HG02840 (cell line): Measurements from ENCODE around the gene TMEM176B.
"Not testable (repeated sequence)": the region's sequence is repeated elsewhere in the genome, so short reads cannot be mapped to it uniquely, and the experiment has no call there.

ENCODE experiments used
- ATAC-seq: cut with Tn5 transposase; IDR thresholded peaks from one replicate; pipeline ENCODE4 v1.9.1; 2021; ENCODE audit warnings: mild to moderate bottlenecking, moderate library complexity, moderate number of reproducible peaks; ENCODE audit not compliant: unreplicated experiment, low FRiP score

TMEM176B gene

DNA sequence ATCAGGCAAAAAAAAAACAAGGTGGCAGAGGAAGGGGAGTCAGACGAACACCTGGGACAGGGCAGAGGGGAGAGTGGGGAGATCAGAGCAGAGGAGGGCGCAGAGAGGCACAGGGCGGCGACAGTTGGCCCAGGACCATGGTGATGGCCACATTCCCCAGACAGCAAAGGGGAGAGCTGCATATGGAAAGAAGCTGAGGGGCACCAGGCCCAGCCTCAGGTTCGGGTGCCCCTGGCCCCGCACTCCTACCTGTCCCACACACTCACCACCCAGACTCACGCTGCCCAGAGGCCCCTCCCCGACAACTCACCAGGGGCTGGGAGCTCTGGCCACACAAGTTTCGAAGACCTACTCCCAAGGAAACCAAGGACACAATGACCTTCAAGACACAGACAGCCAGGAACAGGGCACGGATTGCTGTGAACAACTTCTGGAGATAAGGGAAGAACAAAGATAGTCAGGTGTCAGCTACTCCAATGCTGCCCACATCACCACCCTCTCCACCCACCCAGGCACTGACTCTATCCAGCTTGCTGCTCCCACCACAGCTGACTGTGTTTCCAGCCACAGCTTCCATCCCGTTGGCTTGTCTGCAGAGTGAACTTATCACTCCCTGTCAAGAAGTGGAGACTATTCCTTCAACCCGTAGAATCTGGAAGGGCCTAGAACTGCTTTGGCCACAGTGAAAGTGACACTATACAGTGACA, 8.3 kb downstream of the TMEM176B start:
- no peak for ATAC-seq

DNA sequence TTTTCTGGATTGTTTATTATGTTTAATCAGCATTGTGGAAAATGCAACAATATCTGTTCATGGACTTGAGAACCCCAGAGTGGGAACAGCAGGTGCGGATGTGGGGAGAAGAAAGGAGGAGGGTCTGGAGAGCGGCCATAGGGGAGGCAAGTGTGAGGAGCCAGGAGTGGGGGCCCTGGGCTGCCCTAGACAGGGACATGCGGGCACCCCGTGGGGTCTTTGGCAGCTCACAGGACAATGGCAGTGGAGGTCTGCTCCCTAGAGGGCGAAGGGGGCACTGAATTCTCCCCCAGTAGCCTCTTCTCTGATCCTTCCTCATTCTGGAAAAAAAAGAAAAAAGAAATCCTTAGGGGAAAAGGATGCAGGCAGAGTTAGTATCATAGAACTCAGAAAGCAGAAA, 8.9 kb downstream of the TMEM176B start:
- ATAC-seq = no peak

DNA sequence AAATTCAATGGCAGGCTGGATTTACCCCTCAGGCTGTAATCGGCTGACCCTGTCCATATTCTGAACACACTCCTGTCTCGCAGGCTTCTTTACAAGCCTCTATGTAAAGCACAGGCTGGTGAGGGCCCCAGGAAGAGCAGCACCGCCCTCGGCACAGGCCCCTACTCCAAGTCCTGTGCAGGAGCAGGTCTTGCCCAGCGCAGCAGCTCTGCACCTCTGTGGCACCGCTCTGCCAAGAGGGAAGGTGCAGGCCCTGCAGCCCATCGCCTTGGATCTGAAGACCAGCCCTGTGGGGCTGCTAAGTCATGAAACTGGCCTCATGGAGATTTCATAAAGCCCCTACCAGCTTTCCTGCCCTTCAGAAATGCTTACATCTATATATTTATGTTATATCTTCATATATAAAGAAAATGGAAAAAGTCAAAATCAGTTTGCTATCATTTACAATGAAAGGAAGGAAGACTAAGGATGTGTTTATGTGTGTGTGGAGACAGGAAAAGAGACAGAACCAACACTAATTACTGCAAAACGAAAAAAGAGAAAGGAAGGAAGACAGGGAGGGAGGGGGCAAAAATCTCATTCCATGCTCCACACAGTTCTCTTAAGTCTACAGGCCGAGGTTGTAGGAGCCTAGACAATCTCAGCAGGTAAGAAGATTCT, 9.6 kb downstream of the TMEM176B start:
- ATAC-seq = no peak

DNA sequence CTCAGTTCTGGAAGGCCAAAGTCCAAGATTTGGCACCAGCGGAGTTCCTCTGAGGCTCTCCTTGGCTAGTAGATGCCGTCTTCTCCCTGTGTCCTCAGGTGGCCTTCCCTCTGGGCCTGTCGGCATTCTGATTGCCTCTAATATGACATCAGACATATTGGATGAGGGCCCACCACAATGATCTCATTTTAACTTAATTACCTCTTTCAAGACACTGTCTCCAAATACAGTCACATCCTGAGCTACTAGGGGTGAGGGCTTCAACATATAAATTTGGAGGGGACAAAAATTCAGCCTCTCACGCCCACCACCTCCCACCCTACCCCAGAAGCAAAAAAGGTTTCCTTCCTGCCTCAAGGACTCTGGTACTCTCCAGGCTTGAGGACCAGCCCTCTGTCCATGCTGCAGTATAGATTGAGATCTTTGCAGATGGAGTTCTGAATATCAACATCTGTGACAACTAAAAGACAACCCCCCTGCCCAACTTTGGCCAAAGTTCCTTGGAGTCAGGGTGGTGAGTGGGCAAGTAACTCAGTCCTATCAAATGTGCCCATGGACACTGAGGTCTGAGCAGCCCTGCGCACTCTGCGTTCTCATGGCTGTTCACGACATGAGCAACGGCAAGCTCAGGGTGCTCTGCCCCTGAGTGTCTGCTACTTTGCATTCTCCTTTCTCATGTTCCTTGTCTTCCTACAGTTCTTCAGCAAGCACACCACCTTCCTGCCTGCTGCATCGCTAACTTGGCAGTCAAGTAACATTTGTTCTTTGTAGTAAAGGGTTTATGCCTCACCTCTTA, 11.5 kb downstream of the TMEM176B start:
- ATAC-seq = no peak

DNA sequence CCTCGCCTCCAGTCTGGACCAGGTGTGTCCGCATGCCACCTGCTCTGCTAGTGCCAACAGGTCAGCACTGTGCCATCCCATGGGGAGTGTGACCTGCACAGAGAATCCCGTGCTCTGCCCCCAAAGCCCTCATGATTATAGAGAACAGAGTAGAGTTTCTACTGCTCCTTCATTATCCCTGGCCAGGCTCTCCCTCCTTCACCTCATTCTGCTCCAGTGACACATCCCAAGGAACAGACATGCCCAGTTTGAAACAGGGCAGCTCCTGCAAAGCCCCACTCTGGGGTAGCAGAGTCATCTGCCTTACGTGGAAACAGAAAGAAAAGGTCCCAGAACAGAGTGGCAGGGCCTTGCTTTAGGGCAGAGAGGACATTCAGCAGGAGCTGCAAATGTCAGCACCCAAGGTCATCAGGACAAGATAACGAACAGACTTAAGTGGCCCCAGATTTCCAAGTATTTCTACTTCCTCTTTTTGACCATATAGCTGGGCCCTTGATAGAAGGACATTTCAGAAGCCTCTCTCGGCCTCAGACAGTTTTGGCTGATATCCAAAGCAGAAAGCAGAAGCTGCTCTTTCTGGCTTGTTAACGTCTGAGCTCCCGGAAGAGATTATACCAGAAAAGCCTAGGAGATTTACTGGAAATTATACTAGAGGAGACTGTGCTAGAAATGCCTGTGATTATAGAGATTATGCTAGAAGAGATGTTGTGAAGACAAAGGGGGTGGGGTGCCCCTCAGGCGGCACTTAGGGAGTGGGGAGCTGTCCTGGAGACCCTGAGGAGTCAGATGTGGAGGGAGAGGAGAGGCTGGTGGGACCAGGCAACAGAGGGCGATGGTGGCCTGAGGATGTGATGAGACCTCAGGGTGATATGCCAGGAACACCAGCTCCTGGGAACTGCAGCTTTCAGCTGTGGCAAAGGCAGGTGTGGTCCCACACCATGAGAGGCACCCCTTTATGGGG, 12.6 kb downstream of the TMEM176B start:
- no peak for ATAC-seq

GRCh38 chr7:150784954-150785353, 15.2 kb downstream of the TMEM176B start:
- ATAC-seq = no peak

- ATAC-seq = no peak
Measured at GRCh38 chr7:150784120-150784736, 15.9 kb downstream of the TMEM176B start.

GRCh38 chr7:150781961-150782360, 18.2 kb downstream of the TMEM176B start:
- no peak for ATAC-seq

GRCh38 chr7:150781103-150781502, 19.1 kb downstream of the TMEM176B start:
- no peak for ATAC-seq

- ATAC-seq = no peak
Measured at GRCh38 chr7:150780292-150780691, 19.9 kb downstream of the TMEM176B start.

DNA sequence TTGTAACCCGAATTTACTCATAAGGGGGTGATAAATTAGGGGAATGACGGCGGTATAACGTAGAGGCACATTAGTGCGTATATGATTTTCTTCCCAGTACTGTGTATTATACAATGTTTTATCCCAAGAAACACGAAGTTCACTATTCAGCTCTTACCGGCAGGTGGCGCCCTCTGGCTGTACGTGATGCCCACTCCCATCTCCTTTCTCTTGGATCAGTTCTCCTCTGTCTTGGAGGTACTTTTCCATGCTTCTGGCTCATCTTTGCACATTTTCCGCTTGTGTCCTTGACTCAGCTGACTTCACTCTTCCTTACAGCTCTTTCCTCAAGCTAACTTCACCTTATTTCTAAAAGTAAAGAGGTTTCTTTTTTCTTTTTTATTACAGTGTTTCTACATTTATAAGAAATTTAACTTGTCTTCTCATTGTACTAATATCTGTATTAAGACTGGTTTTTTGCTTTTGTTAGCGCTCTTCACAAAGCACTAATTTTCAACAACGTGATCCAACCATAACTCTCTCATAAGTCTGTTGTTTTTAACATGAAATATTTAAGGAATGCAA, 21.3 kb downstream of the TMEM176B start:
- ATAC-seq = no peak

DNA sequence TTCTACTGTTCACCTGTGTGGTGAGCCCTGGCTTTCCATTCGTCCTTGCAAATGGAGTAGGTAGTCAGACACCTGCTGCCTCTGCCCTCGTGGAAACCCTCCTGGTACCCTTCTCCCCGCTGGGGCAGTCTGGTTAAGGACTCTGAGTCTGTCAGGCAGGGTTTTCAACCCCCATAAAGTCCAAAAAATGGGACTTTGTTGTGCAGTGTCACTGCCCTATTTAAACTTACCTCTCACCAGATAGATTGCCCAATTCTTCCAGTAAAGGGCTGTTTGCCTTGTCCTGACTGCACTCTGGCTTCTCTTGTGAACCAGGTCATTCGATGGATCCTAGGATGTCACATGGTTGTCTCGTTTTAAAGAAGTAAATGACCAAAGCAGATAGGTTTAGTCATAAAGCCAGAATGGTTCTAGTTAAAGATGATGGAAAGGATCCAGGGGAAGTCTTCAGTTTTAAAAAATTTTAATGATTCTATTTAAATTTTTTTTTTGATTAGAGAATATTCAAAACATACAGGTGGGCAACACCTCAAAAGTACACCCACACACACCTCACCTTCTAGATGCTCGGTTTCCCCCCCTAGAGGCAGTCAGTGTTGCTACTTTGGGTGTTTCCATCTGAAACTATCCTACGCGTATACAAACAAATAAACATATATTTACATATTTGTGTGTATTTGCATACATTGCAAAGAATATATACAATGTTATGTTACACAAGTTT, 22.0 kb downstream of the TMEM176B start:
- ATAC-seq = no peak

DNA sequence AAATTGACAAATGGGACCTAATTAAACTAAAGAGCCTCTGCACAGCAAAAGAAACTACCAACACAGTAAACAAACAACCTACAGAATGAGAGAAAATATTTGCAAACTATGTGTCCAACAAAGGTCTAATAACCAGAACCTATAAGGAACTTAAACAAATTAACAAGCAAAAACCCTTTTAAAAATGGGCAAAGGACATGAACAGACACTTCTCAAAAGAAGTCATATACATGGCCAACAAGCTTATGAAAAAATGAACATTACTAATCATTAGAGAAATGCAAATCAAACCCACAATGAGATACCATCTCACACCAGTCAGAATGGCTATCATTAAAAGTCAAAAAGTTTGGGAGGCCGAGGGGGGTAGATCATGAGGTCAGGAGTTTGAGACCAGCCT, 26.0 kb downstream of the TMEM176B start:
- not testable (repeated sequence) for ATAC-seq

- ATAC-seq = no peak
Measured at GRCh38 chr7:150769768-150770167, 30.4 kb downstream of the TMEM176B start.

DNA sequence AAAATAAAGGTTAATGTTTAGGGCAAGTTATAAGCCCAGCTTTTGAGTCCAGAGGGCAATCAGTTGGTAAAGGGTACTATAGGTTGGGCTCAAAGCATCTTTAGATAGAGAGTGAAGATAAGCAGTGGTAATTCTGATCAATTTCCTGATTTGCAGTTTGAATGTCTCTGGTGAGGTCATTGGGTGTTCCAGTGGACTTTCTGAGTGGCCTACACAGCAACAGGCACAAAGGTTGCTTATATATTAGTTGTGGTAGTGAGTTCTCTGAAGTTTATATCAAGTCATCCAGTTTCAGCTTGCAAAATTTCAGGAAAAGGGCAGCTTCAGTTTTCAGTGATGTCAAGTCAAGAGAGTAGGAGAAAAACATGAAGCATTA, 33.8 kb downstream of the TMEM176B start:
- no peak for ATAC-seq

DNA sequence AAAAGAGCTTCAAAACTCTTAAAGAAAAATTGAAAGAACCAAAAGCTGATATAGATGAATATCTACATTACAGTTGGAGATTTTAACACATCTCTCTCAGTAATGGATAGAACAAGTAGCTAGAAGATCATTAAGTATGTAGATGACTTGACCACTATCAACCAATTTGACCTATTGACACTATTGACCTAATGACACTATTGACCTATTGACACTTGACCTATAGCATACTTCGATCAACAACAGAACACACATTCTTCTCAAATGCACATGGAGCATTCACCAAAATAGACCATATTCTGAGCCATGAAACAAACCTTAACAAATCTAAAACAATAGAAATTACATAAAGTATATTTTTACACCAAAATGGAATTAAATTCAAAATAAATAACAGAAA, 40.7 kb downstream of the TMEM176B start:
- ATAC-seq = no peak

DNA sequence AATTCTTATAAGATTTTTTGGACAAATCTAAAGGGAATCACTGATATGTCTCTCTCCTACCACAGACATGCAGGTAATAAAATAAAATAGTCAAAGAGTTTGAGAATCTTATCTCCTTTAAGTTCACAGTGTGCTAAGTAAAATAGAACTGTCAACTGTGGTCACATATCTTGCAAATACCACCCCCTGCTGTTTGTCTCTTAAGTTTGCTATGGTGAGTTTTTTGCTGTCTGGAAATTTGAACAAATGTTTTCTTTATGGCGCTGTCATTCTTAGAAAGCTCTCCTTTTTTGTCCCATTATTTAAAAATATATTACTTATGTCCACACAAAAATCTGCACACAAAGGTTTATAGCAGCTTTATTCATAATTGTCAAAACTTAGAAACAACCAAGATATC, 43.3 kb downstream of the TMEM176B start:
- ATAC-seq = no peak

GRCh38 chr7:150756166-150756565, 44.0 kb downstream of the TMEM176B start:
- no peak for ATAC-seq

- ATAC-seq = no peak
Measured at GRCh38 chr7:150755473-150756099, 44.6 kb downstream of the TMEM176B start.
